Measurements from ENCODE around the gene DMKN.

DNA sequence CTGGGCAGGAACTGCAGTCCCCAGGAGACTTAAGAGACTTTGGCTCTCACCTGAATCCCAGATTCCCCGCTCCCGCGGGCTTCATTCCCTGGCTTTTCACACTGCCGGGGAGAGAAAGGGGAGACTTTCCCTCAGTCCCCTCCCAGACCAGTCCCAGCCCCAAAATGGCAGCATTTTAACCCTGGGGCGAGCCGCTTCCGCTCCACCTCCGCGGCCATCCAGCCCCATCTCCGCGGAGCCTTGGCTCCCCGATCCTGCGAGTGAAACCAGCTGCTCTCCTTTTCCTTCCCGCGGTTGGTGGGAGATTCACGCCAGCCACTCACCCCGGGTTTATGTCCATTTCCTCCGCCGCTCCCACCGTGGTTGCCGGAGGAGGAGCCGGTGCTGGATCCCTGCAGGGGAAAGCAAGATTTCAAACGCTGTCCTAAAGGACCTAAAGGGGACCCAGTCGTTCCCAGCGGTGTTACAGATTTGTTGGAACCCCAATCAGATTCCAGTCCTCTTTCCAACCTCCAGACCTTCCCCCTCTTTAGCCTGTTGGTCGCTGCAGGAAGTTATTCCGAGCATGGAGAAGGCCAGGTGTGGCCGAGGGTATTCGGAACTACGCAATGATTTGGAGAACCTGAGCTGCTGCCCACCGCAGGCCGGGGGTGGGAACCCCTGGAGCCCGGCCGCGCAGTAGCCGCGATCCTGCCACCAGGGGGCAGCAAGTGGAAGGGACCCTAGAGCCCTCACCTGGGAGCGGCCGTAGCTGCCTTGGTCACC, 3.4 kb downstream of the DMKN start:
- TF ChIP-seq RCOR1 (IDR thresholded peaks at IDR 0.05; ENCODE audit: insufficient replicate concordance, low read length) (no peak), POLR2A (IDR thresholded peaks at IDR 0.05; ENCODE audit: low read depth, low read length) (no peak), SMC3 (IDR thresholded peaks at IDR 0.05; ENCODE audit: low read depth, low read length) (peak; percentile 58), RAD21 (IDR thresholded peaks at IDR 0.05; ENCODE audit: low read length) (peak; percentile 63), RFX5 (IDR thresholded peaks at IDR 0.05; ENCODE audit: low read depth, low read length) (no peak)
- TF ChIP-seq, protein P1, sequence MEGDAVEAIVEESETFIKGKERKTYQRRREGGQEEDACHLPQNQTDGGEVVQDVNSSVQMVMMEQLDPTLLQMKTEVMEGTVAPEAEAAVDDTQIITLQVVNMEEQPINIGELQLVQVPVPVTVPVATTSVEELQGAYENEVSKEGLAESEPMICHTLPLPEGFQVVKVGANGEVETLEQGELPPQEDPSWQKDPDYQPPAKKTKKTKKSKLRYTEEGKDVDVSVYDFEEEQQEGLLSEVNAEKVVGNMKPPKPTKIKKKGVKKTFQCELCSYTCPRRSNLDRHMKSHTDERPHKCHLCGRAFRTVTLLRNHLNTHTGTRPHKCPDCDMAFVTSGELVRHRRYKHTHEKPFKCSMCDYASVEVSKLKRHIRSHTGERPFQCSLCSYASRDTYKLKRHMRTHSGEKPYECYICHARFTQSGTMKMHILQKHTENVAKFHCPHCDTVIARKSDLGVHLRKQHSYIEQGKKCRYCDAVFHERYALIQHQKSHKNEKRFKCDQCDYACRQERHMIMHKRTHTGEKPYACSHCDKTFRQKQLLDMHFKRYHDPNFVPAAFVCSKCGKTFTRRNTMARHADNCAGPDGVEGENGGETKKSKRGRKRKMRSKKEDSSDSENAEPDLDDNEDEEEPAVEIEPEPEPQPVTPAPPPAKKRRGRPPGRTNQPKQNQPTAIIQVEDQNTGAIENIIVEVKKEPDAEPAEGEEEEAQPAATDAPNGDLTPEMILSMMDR (conservative IDR thresholded peaks at IDR 0.05; ENCODE audit: low read depth, low read length), result peak; percentile 78

All from IMR-90 (cell line).